Dermis blood vessel endothelial cell (primary cell): ENCODE data around the gene METTL26. TPM values are rescaled to one million over a fixed set of nuclear protein-coding genes. Genes with fewer than 3 reads are reported as not detected.

ENCODE experiments used
- DNase-seq: peaks from one replicate; pipeline ENCODE4 v3.0.0; 2010
- total RNA-seq: library from RNA; depleted of rRNA; stranded (reverse); fragments of >200 nt; gene quantifications from 2 replicates; pipeline ENCODE4 v1.2.3, GENCODE V29; 2014

METTL26 gene
- total RNA-seq, 1 donor from 2014 or later = 83.6 TPM

DNA sequence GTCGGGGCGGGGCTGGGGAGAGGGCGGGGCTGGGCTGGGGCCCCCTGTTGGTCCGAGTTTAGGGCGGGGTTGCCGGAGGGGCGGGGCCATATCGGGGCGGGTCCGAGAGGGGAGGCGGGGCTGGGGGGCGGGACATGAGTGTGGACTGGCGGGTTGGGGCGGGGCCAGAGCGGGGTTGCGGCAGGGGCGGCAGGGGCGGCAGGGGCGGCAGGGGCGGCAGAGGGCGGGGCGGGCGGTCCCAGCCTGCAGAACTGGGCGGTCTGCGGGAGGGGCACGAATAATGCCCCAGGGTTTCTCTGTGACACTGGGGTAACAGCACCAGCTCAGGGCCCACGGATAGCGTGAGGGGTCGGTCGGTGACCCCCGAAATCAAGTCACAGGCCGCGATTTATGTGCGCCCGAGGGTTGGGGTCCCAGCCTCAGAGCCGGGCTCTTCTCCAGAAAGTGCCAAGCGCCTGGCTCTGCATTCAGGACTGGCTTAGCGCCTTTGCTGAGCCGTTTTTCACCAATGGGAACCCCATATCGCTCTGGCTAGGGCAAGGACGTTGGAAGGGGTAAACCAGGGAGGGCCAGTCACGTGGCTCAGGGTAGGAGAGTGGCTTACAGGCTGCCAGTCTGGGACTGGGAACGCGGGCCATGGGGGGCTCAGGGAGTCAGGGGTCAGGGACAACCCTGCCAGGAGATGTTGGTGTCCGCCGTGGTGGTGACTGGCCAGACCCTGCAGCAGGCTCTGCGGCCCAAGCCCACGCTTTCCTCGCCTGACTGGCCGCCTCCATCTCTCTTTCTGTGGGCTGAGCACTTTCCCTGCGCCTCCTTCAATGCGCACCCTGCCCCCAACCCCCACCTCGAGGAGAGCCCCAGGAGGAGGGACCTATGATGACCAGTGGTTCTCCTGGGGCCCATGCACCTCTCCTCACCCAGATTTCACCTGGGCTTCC is 1.2 kb upstream of the METTL26 start:
- peak; percentile 92 for DNase-seq

DNA sequence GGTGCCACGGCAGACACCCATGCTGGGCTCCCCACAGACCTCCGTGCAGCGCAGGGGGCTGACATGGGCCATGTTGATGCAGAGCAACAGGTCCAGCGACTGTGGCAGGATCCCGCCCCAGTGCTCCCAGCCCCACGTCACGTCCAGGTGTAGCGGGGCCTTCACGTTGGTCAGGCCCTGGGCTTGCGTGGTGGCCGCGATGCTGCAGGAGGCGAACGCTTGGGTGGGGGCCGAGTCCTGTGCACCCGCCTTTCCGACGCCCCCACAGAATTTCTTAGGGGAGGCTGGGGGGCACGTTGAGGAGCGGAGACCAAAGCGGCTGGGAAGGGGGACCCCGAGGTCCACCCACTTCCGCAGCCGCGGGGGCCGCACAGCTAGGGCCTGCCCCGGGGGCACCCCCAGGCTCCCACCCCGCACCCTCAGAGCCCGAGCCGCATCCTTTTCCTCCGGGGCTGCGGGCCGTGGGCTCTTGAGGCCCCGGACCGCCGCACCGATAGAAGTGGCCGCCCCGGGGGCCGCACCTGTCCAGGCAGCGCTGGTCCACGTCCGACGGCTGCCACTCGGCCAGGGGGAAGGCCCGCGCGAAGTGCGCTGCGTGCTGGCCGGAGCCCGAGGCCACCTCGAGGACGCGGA is 416 bp downstream of the METTL26 start:
- DNase-seq = peak; percentile 23

DNA sequence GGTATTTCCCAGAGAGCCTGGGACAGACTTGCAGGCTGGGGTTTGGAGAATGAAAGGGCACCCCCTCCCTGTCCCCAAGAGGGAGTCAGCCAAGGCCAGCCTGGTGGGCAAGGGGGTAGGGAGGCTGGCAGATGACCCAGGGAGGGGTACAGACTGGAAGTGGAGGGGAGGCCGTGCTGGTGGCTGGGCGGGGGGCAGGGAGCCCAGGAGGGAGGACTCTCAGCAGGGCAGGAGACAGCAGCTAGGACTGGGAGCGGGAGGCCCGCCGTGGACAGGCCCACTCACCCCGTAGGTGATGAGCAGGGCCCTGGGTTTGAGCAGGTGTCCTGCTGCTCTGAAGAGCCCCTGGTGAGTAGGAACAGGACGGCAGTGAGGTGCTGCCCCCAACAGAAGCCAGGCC is 1.1 kb downstream of the METTL26 start:
- no peak for DNase-seq

DNA sequence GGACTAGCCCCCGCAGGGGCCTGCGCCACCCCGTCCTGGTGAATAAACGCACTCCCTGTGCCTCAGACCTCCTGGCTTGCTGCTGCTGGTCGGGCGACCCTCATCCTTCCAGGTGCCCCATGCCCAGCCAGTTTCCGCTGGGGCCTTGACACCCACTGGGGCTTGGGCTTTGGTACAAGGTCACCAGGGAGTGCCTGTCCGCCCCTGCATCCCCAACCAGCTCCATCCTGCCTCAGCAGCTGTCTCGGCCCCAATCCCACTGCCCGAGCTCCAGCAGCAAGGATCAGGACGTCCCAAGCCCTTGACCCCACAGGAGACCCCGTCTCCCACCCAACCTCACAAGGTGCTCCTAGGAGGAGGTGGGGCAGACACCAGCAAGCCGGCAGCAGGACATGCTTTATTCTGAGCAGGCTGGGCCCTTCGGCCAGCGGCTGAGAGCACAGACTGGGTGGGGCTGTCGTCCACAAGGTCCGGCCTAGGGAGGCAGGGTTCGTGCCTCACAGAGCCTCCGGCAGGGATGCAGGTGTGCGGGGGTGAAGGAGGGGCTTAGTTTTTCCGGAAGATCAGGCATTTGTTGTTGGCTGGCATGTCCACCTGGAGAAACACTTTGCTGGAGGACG is 1.9 kb downstream of the METTL26 start:
- DNase-seq = no peak

DNA sequence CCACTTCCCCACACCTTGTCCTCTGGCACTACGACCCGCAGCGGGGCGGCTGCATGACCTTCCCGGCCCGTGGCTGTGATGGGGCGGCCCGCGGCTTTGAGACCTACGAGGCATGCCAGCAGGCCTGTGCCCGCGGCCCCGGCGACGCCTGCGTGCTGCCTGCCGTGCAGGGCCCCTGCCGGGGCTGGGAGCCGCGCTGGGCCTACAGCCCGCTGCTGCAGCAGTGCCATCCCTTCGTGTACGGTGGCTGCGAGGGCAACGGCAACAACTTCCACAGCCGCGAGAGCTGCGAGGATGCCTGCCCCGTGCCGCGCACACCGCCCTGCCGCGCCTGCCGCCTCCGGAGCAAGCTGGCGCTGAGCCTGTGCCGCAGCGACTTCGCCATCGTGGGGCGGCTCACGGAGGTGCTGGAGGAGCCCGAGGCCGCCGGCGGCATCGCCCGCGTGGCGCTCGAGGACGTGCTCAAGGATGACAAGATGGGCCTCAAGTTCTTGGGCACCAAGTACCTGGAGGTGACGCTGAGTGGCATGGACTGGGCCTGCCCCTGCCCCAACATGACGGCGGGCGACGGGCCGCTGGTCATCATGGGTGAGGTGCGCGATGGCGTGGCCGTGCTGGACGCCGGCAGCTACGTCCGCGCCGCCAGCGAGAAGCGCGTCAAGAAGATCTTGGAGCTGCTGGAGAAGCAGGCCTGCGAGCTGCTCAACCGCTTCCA is 2.6 kb downstream of the METTL26 start:
- no peak for DNase-seq

DNA sequence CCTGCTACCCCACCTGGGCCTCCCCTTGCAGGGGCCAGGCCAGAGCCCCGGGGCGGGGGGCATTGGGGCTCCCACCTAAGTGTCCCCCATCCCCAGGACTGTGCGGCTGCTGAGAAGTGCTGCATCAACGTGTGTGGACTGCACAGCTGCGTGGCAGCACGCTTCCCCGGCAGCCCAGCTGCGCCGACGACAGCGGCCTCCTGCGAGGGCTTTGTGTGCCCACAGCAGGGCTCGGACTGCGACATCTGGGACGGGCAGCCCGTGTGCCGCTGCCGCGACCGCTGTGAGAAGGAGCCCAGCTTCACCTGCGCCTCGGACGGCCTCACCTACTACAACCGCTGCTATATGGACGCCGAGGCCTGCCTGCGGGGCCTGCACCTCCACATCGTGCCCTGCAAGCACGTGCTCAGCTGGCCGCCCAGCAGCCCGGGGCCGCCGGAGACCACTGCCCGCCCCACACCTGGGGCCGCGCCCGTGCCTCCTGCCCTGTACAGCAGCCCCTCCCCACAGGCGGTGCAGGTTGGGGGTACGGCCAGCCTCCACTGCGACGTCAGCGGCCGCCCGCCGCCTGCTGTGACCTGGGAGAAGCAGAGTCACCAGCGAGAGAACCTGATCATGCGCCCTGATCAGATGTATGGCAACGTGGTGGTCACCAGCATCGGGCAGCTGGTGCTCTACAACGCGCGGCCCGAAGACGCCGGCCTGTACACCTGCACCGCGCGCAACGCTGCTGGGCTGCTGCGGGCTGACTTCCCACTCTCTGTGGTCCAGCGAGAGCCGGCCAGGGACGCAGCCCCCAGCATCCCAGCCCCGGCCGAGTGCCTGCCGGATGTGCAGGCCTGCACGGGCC is 3.4 kb downstream of the METTL26 start:
- DNase-seq = no peak

DNA sequence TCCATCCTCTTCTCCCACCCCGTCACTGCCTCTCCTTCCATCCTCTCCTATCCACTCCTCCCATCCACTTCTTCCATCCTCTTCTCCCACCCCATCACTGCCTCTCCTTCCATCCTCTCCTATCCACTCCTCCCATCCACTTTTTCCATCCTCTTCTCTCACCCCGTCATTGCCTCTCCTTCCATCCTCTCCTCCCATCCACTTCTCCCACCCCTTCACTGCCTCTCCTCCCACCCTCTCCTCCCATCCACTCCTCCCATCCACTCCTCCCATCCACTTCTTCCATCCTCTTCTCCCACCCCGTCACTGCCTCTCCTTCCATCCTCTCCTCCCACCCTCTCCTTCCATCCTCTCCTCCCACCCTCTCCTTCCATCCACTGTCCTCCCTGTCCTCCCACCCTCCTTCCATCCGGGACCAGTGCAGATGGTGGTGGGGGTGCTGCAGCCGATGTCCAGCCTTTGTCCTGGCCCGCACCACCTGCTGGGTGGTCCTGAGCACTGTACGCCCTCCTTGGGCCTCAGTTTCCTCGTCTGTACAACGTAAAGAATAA is 4.2 kb downstream of the METTL26 start:
- DNase-seq = no peak

DNA sequence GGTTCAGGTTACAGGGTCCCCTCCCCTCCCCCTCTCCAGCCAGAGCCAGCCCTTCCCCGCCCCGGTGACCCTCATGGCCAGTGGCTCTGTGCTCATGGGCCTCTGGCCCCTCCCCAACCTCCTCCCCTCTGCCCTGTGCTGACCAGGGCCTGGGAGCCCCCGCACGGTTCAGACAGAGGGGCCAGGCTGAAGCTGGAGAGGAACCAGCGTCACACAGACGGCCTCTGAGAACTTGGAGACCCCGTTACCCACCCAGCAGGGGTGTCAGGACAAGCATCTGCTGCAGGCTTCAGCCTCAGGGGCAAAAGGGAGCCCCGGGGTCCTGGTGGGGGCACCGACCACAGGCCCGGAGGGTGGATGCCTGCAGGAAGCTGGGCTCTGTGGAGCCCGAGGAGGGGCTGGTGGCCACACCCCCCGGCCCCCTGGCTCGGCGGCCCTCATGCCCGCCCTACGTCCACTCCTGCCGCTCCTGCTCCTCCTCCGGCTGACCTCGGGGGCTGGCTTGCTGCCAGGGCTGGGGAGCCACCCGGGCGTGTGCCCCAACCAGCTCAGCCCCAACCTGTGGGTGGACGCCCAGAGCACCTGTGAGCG is 5.2 kb downstream of the METTL26 start, which contains the start of gene WFIKKN1:
TSS of gene WFIKKN1 (plus strand) at position 171 of the 591 bp plus-strand sequence. CDS start at position 440, 269 bp downstream.
- peak; percentile 18 for DNase-seq

DNA sequence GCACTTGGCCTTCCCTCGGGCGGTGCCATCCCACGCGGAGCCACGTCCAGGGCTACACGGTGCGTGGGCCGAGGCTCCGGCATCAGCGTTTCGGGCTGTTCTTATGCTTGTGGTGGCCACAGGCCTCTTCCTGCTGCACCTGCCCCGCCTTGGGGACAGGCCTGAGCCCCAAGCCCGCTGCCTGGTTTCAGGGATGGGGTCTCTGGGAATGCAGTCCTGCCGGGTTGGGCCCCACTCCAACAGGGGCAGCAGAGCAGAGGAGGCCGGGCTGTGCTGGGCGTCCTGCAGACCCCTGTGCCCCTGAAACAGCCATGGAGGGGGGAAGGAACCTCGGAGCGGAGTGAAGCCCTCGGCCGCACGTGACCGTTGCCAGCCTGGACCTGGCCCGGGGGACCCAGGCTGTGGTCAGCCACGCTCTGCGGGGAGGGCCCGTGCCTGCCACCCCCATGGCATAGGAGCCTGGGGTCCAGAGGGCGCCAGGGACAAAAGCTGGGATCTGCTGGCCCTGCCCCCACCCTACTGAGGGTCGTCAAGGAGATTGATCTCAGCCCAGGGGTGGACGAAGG is 5.8 kb downstream of the METTL26 start:
- DNase-seq = no peak

DNA sequence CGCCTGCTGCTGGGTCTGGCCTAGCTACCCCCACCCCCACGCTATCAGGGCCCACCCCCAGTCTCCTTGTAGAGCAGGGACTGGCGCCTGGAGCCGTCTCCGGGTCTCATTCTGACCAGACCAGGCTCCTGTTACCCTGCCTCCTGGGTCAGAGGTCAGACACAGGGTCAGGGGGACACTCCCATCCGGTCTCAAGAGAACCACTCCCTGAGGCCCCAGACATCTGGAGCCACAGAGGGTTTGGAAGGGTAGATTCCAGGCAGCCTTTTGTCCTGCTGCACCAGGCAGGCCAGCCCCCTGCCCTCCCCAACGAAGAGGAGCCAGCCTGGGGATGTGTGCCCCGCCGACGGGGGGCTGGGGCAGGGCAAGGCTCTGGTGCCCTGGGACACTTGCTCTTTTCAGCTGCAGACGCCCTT is 6.3 kb downstream of the METTL26 start:
- no peak for DNase-seq

DNA sequence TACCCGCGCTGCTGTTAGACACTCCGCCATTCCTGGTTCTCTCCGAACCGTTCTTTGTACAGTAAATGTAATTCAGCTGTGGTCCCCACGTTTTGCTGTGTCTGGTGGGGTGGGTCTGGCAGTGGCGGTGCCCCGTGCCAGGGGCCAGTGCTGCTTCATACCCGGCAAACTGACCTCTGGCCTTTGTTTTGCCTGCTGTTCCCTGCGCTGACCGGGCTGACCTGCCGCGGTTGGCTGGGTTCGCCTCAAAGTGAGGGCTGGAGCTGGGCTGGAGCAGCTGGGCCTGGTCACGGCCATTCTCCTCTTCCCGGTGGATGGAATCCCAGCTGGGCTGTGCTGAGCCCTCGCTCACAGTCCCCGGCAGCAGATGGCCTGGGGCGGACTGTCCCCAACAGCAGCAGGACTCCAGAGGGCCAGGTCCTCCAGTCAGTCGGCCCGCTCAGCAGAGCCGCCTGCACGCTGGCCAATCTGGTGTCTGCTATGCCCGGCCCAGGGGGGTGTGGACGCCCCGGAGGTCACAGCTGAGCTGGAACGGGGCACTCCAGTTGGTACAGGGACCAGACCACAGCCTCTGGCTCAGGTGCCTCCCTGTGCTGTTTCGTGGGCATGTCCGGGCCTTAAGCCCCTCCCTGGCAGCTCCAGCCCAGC is 6.8 kb downstream of the METTL26 start:
- no peak for DNase-seq

DNA sequence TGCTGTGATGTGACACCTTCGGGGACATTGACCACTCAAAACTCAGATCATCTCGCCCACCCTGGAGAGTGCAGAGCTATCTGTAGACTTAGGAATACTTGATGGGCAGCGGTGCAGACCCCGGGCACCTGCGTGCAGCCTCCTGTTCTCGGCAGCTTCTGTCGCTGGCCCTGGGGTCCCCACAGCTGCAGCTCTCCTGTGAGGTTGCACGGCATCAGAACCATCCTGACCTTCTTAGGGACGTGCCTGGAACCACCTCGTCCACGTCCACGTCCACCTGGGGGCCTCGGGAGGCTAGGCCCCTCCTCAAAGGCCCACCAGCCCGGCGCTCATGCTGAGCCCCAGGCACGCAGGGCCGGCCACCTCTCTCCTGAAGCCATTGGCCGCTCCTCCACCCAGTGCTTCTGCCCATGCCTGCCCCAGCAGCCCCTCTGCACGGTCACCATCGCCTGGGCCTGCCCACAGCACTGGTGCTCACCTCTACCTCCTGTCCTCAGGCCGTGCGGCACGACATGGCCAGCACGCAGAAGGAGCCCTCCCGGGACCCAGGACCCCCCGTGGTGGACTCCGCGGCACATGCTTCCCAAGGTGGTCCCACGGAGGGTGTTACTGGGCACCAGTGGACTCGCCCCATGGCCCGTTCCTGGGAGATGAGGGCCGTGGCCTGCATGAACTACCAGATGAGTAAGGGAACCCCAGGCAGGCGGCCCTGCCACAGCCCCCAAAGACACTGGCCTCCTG is 7.6 kb downstream of the METTL26 start:
- no peak for DNase-seq

DNA sequence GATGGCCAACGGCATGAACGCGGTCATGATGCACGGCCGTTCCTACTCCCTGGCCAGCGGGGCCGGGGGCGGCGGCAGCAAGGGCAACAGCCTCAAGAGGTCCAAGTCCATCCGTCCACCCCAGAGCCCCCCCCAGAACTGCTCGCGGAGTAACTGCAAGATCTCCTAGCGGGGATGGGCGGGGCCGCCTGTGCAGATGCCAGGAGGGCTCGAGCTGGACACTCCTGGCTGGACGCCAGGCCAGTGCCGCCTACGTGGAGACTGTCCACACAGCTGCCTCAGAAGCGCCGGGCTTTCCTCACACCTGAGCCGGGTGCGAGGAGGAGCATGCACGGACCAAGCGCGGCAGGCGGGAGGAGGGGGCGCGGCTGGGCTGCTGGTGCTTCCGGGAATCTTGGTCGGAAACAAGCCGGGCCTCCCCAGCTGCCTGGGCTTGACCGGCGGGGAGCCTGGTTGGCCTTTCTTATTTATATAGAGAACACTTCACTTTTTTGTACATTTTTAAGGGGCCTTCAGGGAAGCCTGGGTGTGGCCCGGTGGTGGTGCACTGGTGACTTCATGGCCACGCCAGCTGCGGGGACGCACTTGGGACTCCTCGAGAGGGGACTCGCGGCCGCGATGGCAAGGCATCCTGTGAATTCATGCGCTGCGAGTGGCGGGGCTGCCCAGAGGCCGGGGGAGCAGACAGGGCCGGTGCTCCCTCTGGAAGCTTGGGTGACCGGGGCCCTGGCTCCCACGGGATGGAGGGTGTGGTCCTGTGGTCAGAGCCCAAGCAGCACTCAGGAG is 8.5 kb downstream of the METTL26 start:
- DNase-seq = no peak

DNA sequence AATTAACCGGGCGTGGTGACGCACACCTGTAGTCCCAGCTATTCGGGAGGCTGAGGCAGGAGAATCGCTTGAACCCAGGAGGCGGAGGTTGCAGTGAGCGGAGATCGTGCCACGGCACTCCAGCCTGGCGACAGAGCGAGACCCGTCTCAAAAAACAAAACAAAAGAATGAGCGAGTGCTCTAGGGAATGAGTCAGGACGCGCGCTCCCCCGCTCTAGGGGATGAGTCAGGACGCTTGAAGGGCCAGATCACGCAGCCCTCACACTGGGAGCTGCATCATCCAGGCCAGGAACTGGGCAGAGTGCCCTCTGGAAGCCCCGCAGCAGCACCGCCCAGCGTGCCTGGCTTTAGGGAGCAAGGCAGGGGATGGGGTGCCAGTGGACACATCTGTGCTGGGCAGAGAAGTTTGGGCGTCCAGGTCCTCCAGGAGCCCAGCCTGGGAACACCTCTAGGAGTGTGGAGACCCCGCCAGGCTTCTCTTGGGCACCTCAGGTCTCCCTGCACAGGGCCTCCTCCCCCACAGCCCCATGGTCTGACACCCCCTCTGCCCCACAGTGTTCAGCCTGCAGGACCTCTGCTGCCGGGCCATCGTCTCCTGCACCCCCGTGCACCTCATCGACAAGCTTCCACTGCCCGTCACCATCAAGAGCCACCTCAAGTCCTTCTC is 9.2 kb downstream of the METTL26 start:
- DNase-seq = peak; percentile 93

DNA sequence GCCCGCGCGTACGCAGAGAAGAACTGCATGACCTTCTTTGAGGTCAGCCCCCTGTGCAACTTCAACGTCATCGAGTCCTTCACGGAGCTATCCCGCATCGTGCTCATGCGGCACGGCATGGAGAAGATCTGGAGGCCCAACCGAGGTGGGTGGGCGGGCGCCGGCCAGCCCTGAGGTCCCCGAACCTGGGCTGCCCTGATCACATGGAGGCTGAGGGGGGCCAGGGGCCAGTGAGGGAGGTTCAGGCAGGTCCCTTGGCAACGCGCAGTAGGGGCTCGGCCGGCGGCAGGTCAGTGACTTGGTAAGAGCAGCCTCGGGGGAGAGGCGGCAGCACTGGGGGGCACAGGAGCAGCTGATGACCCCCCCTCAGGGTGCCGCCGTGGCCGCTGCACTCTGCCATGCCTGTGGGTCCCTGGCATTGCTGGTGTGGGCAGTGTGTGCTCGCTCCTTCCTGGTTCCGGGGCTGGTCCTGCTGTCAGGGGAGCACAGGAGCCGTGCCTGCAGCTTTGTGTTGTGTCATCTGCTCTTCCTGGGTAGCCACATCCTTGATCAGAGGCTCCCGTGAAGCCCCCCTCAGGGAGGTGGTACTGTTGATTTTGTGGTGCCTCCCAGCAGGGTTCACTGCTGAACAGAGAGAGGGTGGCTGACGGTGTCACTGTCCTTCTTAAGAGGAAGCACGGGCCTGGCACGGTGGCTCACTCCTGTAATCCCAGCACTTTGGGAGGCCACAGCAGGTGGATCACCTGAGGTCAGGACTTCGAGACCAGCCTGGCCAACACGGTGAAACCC is 9.9 kb downstream of the METTL26 start:
- DNase-seq = no peak

DNA sequence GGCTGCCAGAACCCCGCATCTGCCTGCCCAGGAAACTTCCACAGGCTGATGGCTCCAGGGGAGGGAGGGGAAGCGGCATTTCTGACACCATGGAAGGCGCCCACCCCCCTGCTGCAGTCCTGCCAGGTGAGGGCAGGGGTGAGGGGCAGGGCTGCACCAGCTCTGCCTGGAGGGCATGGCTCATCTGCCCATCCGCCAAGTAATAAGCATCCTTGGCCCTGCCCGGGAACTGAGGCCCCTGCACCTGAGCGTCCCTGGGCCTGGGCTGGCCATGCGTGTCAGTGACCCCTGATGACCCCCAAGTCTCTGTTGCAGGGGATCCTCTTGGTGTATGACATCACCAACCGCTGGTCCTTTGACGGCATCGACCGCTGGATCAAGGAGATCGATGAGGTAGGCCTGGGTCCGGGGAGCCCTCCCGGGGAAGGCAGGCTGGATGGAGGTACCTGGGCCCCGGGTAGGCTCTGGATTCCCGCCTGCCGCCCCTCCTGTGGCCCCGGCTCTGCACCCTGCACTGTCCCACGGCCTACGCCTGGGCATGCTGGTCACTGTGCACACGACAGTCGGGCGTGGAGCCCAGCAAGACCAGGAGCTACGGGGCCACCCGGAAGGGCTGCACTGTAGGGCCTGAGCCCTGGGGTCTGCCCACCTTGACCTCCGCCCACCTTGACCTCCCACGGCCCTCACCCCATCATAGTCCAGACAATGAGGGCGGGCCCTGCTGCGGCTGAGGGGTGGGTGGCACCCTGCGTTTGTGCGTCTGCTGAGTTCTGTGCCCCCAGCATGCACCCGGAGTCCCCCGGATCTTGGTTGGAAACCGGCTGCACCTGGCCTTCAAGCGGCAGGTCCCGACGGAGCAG is 10.8 kb downstream of the METTL26 start:
- DNase-seq = no peak
